Mammary epithelial cell (primary cell): ENCODE results near the gene PPP1R18.

ENCODE experiments used
- CTCF ChIP-seq, 2 donors: IDR thresholded peaks in 1 of 2; conservative IDR thresholded peaks in 1 of 2; 2 replicates each; pipeline ENCODE4 v1.5.1; 2011 to 2012; ENCODE audit warnings: inconsistent platforms in 2 of 2, low read length in 2 of 2, mild to moderate bottlenecking in 2 of 2, control low read depth in 1 of 2, low read depth in 1 of 2; ENCODE audit not compliant: insufficient read depth in 1 of 2; ENCODE audit errors: extremely low read depth in 1 of 2
- EZH2 ChIP-seq: IDR thresholded peaks from 2 replicates; pipeline ENCODE4 v1.6.1; 2012; ENCODE audit warnings: low read length, inconsistent platforms, borderline replicate concordance

GRCh38 chr6:30626484-30627366 is 59.7 kb downstream of the PPP1R18 start, which contains the start of gene ATAT1:
- peak; percentile 13 to 47 for TF ChIP-seq CTCF (conservative IDR thresholded peaks at IDR 0.05 in 1 of 2, IDR thresholded peaks at IDR 0.05 in 1 of 2; ENCODE audit: extremely low read depth in 1 of 2, insufficient read depth in 1 of 2, low read depth in 1 of 2, low read length in 2 of 2)
- TF ChIP-seq EZH2: no peak
